Activated T-cell treated with anti-CD3 and anti-CD28 coated beads for 4 hours (primary cell): ENCODE results near the gene DLG2.

Experiments used
- DNase-seq: peaks from one replicate; pipeline ENCODE4 v3.0.0-alpha.2; 2020

DLG2 gene

DNA sequence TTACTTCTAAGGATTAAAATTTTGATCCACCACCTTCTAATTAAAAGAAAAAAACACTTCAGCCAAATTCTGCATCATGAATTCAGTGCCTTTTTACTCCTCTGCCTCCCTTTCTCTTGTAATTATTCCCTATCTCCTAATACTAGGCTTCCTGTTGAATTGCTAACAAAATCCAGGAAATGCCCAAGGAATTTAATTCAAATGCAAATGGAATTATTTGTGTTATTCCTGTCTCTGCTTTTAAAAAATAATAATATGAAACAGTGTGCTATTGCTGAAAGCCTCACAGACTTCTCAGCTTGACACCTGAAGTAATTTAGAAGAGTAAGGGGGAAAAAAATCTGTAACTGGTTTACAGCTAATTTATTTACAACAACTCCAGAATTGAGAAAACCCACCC lies 85.5 kb downstream of the DLG2 start:
- no peak for DNase-seq

GRCh38 chr11:85540635-85541205 lies 86.4 kb downstream of the DLG2 start:
- no peak for DNase-seq

DNA sequence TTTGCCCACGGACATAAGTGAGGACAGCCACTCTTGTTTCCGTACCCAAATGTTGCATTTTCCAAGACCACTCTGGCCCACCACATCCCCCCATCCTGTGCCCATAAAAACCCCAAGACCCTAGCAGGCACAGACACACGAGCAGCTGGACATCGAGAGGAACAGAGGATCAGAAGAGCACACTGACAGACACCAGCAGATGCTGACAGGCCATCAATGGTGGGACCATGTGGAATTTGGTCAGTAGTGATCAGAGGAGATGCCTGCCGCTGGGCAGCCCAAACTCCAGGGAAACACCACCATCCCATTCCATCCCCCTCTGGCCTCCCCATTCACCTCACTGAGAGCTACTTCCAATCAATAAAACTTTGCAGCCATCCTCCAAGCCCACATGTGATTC lies 87.0 kb downstream of the DLG2 start:
- no peak for DNase-seq

GRCh38 chr11:85539740-85540139 lies 87.4 kb downstream of the DLG2 start:
- DNase-seq, result no peak

- no peak for DNase-seq
Observed at GRCh38 chr11:85539029-85539689, 88.0 kb downstream of the DLG2 start.

GRCh38 chr11:85536438-85536837 lies 90.7 kb downstream of the DLG2 start:
- no peak for DNase-seq

- DNase-seq, result no peak
Observed at GRCh38 chr11:85534806-85535205, 92.3 kb downstream of the DLG2 start.

GRCh38 chr11:85531191-85531897 lies 95.8 kb downstream of the DLG2 start:
- no peak for DNase-seq

GRCh38 chr11:85530634-85531033 lies 96.5 kb downstream of the DLG2 start:
- DNase-seq, result no peak

GRCh38 chr11:85526564-85526963 lies 100.6 kb downstream of the DLG2 start:
- DNase-seq, result no peak

DNA sequence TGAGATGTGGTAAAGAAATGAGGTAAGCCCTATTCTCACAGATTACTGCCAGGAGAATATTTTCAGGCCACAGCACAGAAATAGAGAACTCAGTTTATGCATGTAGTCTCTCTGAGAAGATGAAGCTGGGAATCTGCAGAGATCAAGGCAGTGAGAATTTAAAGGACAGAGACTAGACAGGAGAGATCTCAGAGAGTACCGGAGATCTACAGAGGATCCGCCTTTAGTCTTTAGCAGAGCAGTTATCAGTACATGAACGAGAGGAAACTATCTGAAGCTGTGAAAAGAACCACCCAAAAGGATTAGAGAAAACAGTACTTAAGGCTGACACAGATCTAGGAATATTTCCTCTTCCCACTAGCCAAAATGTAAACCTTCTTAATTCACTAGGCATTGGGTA lies 101.5 kb downstream of the DLG2 start:
- DNase-seq, result no peak

GRCh38 chr11:85517272-85517671 lies 109.9 kb downstream of the DLG2 start:
- no peak for DNase-seq

- DNase-seq, result no peak
Observed at GRCh38 chr11:85495918-85496317, 131.2 kb downstream of the DLG2 start.

DNA sequence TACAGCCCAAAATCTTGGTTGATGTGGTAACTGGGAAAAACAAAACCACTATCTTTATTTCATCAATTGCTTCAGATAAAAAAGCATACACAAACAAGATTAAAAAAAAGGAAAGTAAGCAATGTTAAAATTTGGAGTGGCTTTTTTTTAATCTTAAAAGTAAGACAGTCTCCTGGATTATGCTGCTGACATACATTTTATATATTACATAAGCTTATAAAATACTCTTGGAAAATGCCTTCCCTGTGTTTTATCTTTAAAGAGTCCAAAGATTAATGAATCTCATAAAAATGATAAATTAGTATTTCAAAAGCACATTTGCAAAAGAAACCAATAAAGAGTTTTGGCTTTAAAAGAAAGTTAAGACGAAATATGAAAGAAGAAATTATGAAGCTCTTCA lies 132.7 kb downstream of the DLG2 start:
- DNase-seq, result no peak

DNA sequence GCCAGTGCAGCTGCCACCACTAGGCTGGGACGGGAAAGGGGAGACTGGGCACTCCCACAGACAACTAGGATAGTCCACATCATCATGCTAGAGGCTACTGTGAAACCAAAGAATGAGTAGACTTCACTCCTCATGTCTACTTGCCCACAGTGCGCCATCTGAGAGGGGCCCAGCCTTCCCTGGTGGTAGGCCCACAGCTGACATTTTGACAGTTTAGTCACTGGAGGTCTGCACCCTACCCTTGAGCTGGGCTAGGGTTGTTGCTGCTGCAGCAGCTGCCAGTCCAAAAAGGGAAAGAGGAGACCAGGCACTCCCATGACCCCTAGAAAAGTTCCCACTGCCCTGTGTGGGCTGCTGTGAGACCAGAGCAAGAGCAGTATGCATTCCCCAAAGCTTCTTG lies 141.2 kb downstream of the DLG2 start:
- no peak for DNase-seq

GRCh38 chr11:85483861-85484260 lies 143.3 kb downstream of the DLG2 start:
- DNase-seq, result no peak

- DNase-seq, result no peak
Observed at GRCh38 chr11:85481862-85482261, 145.3 kb downstream of the DLG2 start.

- no peak for DNase-seq
Observed at GRCh38 chr11:85475660-85476517, 151.3 kb downstream of the DLG2 start.

- DNase-seq, result no peak
Observed at GRCh38 chr11:85472953-85473352, 154.2 kb downstream of the DLG2 start.

DNA sequence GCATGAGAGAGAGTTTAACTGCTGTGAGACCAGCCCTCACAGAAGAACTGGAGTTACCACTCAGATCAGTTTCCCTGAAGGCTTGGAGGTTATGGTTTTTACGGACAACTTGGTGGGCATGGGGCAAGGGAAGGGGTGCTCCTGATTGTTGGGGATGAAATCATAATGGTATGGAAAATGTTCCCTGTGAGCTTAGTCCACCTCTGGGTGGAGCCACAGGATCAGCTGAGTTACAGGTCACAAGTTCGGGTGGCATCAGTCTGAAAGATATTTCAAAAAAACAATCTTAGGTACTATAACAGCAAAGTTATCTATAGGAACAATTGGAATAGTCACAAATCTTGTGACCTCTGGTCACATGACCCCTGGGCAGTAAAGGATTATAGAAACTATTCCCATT lies 162.9 kb downstream of the DLG2 start:
- DNase-seq, result no peak

DNA sequence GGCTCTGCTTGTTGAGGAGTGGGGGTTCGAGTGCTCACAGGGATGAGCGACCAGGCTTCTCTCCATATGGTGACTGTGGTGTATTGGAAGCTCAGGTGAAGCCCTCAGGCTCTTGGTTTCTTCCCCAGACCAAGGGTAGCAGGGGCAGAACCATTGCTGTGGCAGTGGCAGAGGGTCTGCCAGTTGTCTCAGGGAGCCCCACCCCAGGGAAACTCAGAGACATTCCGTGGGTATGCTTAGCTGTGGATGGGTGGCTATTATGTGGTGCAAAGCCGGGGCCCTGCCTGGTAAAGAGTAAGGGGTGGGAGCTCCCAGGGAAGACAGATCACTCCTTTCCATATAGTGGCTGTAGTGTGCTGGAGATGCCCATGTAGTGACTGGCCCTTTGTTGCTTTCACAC lies 167.8 kb downstream of the DLG2 start:
- DNase-seq, result no peak

DNA sequence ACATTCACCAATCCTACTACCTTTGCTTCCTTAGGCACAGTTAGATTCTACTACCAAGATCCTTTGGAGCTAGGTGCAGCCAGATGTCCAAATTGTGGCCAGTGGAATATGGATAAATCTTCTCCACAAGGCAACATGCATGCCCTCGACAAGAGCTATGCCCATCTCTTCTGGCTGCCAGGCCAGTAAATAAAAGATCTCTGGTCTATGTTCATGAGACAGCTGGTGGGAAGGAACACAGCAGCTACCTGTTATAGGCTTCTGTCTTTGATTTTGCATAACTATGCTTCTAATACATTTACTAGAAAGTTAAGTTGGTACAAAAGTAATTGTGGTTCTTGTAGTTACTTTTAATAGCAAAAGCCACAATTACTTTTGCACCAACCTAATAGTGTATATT lies 182.7 kb downstream of the DLG2 start:
- DNase-seq, result no peak

- no peak for DNase-seq
Observed at GRCh38 chr11:85440273-85440672, 186.9 kb downstream of the DLG2 start.

DNA sequence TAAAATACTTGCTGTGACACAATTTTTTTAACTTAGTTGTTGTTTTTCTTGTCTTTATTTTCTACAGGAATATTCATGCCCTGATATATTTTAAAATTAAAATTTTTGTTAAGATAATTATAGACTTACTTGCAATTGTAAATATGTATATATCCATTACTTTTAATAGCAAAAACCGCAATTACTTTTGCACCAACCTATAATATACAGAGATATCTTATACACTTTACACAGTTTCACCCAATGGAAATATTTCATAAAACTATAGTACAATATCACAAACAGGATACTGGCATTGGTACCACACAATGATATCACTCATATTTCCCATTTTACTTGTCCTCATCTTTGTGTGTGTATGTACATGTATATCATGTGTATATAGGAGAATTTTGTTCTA lies 188.8 kb downstream of the DLG2 start:
- DNase-seq, result no peak
